Measurements from ENCODE around the gene CYP46A1. TPM values are rescaled to one million over a fixed set of nuclear protein-coding genes. Genes with fewer than 3 reads are reported as not detected.

Gene CYP46A1
- total RNA-seq, 2 experiments from 2014 or later = 0.11 to 0.22 TPM

DNA sequence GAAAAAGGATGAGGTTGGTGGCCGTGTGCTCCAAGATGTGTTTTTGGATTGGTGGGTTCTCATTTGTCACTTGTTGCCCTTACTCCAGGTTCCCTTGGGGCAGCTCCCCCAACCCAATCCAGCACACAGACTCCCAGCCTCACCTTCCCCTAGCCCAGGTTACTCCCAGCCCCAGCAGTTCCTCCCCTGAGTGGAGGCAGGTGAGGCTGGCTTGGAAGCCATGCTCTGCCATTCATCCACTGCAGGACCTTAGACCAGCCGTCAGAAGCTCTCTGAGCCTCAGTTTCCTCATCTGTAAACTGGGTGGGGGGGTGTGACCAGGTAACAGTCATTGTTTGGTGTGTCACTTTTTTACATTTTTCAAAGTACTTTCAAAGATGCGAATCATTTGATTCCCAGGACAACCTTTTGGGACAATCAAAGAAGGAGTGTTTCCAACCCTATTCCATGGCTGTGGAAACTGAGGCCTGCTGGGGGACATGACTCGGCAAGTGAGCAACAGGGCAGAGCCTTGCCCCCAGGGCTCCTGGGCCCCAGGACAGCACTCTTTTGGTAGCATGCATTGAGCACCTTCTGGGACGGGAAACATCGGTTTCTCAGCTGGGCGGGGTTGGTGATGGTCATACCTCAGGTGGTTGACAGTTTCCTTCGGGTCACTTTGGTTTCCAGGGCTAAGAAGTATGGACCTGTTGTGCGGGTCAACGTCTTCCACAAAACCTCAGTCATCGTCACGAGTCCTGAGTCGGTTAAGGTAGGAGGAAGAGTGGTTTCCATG, 7.2 kb downstream of the CYP46A1 start:
- no peaks in the 10 kb centered on the region for H3K36me3 ChIP-seq (ENCODE audit: insufficient read depth, low read length)
- peaks cover 12% of the 10 kb centered on the region for H3K4me1 ChIP-seq (ENCODE audit: insufficient read depth, low read length)
- TF ChIP-seq, protein P1, sequence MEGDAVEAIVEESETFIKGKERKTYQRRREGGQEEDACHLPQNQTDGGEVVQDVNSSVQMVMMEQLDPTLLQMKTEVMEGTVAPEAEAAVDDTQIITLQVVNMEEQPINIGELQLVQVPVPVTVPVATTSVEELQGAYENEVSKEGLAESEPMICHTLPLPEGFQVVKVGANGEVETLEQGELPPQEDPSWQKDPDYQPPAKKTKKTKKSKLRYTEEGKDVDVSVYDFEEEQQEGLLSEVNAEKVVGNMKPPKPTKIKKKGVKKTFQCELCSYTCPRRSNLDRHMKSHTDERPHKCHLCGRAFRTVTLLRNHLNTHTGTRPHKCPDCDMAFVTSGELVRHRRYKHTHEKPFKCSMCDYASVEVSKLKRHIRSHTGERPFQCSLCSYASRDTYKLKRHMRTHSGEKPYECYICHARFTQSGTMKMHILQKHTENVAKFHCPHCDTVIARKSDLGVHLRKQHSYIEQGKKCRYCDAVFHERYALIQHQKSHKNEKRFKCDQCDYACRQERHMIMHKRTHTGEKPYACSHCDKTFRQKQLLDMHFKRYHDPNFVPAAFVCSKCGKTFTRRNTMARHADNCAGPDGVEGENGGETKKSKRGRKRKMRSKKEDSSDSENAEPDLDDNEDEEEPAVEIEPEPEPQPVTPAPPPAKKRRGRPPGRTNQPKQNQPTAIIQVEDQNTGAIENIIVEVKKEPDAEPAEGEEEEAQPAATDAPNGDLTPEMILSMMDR (IDR thresholded peaks at IDR 0.05) = no peak
- peaks cover 17 to 23% of the 10 kb centered on the region in 2 experiments for H3K27me3 ChIP-seq (ENCODE audit: control insufficient read depth in 1 of 2, insufficient read depth in 2 of 2, low read length in 2 of 2)
- no peak overlapping the region for H3K4me3 ChIP-seq (ENCODE audit: low read length)
- no peak overlapping the region for H3K4me3 Mint-ChIP-seq
- ChIA-PET POLR2A (no interaction called here), CTCF (no interaction called here)
- H3K36me3 Mint-ChIP-seq (ENCODE audit: low read depth) = no peaks in the 10 kb centered on the region
- H3K4me1 Mint-ChIP-seq (ENCODE audit: low read depth) = no peaks in the 10 kb centered on the region
- no peak overlapping the region for H3K27ac ChIP-seq (ENCODE audit: low read depth in 1 of 2, low read length in 2 of 2)
- no peaks in the 10 kb centered on the region for H3K9me3 Mint-ChIP-seq
- peaks cover 50% of the 10 kb centered on the region for H3K27me3 Mint-ChIP-seq
- intact Hi-C loops (cut with DNase I, micrococcal nuclease) = no loop called here
- peaks cover 0 to 5% of the 10 kb centered on the region in 2 experiments for H3K9me3 ChIP-seq (ENCODE audit: control insufficient read depth in 1 of 2, insufficient read depth in 1 of 2, low read length in 2 of 2)
- ATAC-seq (ENCODE audit: poor library complexity) (no peak), DNase-seq (peak in 1 of 14 experiments; percentile 1)
- no peak overlapping the region for H3K27ac Mint-ChIP-seq

DNA sequence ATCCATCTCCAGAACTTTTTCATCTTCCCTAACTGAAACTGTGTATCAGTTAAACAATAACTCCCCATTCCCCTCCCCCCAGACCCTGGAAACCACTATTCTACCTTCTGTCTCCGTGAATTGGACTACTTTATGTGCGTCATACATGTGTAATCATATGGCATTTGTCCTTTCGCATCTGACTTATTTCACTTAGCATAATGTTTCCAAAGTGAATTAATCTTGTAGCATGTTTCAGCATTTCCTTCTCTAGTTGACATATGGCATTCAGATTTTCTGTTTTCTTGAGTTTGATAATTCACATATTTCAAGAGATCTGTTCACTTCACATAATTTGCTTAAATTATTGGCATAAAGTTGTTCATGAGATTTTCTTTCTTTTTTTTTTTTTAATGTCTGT, 9.8 kb downstream of the CYP46A1 start:
- no peak overlapping the region for H3K4me3 ChIP-seq (ENCODE audit: low read length)
- intact Hi-C loops (cut with DNase I, micrococcal nuclease) = no loop called here
- H3K27ac Mint-ChIP-seq = no peak overlapping the region

DNA sequence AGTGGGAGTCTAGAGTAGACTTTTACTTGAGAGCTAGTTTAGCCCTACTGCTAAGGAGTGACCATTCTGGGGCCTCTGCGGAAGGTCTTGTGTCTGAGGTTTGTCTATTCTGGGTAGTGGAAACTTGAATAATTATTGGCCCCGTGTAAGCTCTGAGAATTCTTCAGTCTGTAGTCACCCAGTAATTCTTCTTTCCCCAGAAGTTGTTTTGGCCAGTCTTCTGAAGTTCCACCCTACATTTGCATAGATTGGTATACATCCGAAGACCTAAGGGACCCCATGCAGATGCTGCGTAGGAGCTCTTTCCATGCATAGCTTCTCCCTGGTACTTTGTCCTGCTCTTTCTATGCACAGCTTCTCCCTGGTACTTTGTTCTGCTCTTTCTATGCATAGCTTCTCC, 12.8 kb downstream of the CYP46A1 start:
- H3K36me3 Mint-ChIP-seq (ENCODE audit: low read depth) = no peaks in the 10 kb centered on the region
- CTCF ChIA-PET = interaction anchor here (1.3 to 2.3 kb wide), 2 partner anchors 9 to 14 kb away, joined by 3 to 7 read pairs; no protein-coding TSS in a partner anchor
- intact Hi-C loops (cut with DNase I, micrococcal nuclease) = no loop called here
- no peak overlapping the region for H3K4me3 Mint-ChIP-seq
- no peak overlapping the region for H3K27ac ChIP-seq (ENCODE audit: low read depth in 1 of 2, low read length in 2 of 2)
- peaks cover 12% of the 10 kb centered on the region for H3K4me1 ChIP-seq (ENCODE audit: insufficient read depth, low read length)
- no peaks in the 10 kb centered on the region for H3K4me1 Mint-ChIP-seq (ENCODE audit: low read depth)
- no peaks in the 10 kb centered on the region for H3K36me3 ChIP-seq (ENCODE audit: insufficient read depth, low read length)
- POLR2A ChIA-PET = no interaction called here
- H3K9me3 ChIP-seq (ENCODE audit: control insufficient read depth in 1 of 2, insufficient read depth in 1 of 2, low read length in 2 of 2) = peaks cover 0 to under 1% of the 10 kb centered on the region in 2 experiments
- TF ChIP-seq, protein P1 (IDR thresholded peaks at IDR 0.05) = no peak
- DNase-seq (no peak), ATAC-seq (ENCODE audit: poor library complexity) (no peak)
- H3K27ac Mint-ChIP-seq = no peak overlapping the region
- H3K9me3 Mint-ChIP-seq = no peaks in the 10 kb centered on the region
- H3K4me3 ChIP-seq (ENCODE audit: low read length) = no peak overlapping the region
- peaks cover 14% of the 10 kb centered on the region for H3K27me3 Mint-ChIP-seq
- no peaks in the 10 kb centered on the region for H3K27me3 ChIP-seq (ENCODE audit: control insufficient read depth in 1 of 2, insufficient read depth in 2 of 2, low read length in 2 of 2)

More for the DNA sequence above, 9.8 kb downstream of the CYP46A1 start:
- H3K9me3 Mint-ChIP-seq = no peaks in the 10 kb centered on the region
- Histone ChIP-seq H3K4me1 (ENCODE audit: insufficient read depth, low read length) (peaks cover 5% of the 10 kb centered on the region), H3K36me3 (ENCODE audit: insufficient read depth, low read length) (no peaks in the 10 kb centered on the region), H3K9me3 (ENCODE audit: control insufficient read depth in 1 of 2, insufficient read depth in 1 of 2, low read length in 2 of 2) (no peaks in the 10 kb centered on the region), H3K27ac (ENCODE audit: low read depth in 1 of 2, low read length in 2 of 2) (no peak overlapping the region), H3K27me3 (ENCODE audit: control insufficient read depth in 1 of 2, insufficient read depth in 2 of 2, low read length in 2 of 2) (peaks cover 8% of the 10 kb centered on the region in 2 experiments)
- ChIA-PET CTCF (no interaction called here), POLR2A (no interaction called here)
- H3K36me3 Mint-ChIP-seq (ENCODE audit: low read depth) = no peaks in the 10 kb centered on the region
- no peak overlapping the region for H3K4me3 Mint-ChIP-seq
- ATAC-seq (ENCODE audit: poor library complexity) (no peak), DNase-seq (no peak)
- TF ChIP-seq, protein P1 (IDR thresholded peaks at IDR 0.05) = no peak
- peaks cover 36% of the 10 kb centered on the region for H3K27me3 Mint-ChIP-seq
- H3K4me1 Mint-ChIP-seq (ENCODE audit: low read depth) = no peaks in the 10 kb centered on the region

All from CD4-positive, alpha-beta T cell (primary cell).